Measurements from ENCODE around the gene LRRC2. TPM values are rescaled to one million over a fixed set of nuclear protein-coding genes. Genes with fewer than 3 reads are reported as not detected.

The LRRC2 gene
- total and polyA plus RNA-seq, 4 experiments from 2014 or later, result 0.09 to 1.0 (median 0.50) TPM; not detected in 1

DNA sequence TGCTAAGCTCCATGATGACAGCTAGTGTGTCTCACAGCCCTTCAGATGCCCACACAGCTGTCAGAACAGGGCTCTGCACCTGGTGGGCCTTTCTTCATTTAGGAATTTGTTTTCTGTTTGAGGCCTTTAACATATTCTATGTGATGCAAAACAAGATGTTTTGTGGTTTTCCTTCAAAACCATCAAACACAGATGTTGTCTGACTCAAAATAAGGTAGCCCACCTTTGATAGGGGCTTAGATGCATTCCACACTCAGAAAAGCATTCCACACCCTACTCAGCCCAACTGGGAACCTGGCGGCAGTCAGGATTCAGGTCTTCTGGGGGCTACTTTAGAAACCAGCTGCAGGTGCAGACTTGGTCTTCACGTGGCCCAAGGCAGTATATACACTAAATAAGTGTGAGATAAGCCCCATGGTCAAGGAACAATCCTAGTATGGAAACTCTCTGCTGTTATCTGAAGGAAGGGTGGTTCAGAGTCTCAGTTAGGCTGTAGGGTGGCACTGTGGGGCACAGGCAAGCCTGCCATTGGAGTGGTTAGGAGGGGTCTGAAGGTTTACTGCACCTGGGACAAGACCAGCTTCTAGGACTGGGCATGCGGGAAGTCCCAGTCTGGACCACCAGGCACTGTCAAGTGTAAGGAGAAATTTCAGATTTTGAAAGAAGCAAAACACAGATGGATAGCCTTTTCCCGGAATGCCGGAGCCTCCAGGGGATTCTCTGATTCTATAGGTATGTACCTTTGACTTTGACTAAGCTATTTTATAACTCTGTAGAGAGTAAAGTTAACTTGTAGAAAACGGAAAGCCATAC is 20.1 kb downstream of the LRRC2 start:
- Histone ChIP-seq H3K4me3 (ENCODE audit: low read length in 2 of 2) (no peak overlapping the region), H3K27me3 (ENCODE audit: insufficient read depth, low read length) (no peaks in the 10 kb centered on the region), H3K36me3 (ENCODE audit: insufficient read depth, low read length) (no peaks in the 10 kb centered on the region), H3K9me3 (ENCODE audit: control insufficient read depth in 1 of 2, low read length in 2 of 2) (no peaks in the 10 kb centered on the region), H3K27ac (ENCODE audit: low read depth, low read length) (no peak overlapping the region), H3K4me1 (ENCODE audit: insufficient read depth, low read length) (peaks cover 20% of the 10 kb centered on the region)
- POLR2A ChIA-PET (ENCODE audit: partially characterized antibody), result no interaction called here
- intact Hi-C loops (cut with micrococcal nuclease), result no loop called here
- Mint-ChIP-seq H3K27ac (peak overlapping the region in 1 of 7 donors; percentile 42), H3K36me3 (no peaks in the 10 kb centered on the region), H3K4me3 (no peak overlapping the region), H3K4me1 (peaks cover 8 to 25% (median 18%) of the 10 kb centered on the region in 4 donors), H3K27me3 (peaks cover 0 to 2% of the 10 kb centered on the region in 2 donors), H3K9me3 (no peaks in the 10 kb centered on the region)
- DNase-seq, result no peak
- CTCF ChIA-PET (ENCODE audit: partially characterized antibody), result interaction anchor here (1.1 to 7.4 kb wide), 2 partner anchors 12 to 56 kb away, joined by 3 to 55 read pairs; no protein-coding TSS in a partner anchor

DNA sequence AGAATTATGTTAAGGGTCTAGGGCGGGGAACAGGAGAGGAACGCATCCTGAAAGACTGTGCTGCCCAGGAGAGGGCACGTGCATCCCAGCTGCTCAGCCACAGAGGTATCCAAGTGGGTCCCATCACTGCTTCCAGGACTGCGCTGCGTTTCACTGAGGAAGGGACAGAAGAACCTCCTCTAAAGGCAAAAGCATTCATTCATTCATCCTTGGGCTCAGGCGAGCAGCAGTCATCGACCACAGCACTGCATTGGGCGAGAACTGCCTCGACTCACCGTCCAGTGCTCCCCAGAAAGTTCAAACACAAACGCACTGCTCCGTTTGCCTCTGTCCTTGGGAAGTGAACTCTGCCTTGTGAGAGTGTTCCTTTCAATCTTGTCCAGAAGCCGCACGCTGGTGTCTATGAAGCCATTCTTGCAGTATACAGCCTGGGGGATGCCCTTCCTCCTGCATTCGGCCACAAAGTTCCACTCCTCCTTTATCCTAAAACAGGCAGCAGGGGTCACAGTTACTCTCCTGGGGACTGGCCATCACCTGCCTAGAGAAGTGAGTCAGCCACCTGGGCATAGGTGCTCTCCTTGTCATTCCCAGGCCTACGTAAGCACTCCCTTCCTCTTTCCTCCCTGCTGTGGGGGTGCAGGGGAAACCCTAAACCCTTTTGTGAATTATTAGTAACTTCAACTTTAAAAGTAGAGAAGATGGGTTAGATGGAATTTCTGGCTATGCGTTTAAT is 21.2 kb downstream of the LRRC2 start:
- peaks cover 11 to 33% (median 23%) of the 10 kb centered on the region in 4 donors for H3K4me1 Mint-ChIP-seq
- no peaks in the 10 kb centered on the region for H3K9me3 Mint-ChIP-seq

DNA sequence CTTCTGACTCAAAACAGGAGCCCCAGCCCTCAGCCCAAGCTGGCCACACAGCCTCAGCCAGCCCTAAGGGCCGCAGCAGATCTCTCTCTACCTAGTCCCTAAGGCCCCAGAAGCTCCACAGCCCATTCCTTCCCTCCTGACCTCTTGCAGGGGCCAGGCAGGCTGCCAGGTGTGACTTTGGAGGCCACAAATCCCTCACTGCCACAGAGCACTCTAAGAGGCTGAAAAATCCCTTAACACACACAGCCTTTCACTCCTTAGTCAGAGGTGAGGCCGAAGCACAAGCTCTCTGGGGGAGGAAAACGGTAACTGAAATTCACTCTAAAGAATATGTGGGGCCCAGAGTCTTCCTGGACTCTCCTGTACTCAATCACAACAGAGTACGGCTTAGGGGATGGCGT is 23.3 kb downstream of the LRRC2 start:
- DNase-seq, result no peak
- Histone ChIP-seq H3K27me3 (ENCODE audit: insufficient read depth, low read length) (no peaks in the 10 kb centered on the region), H3K36me3 (ENCODE audit: insufficient read depth, low read length) (no peaks in the 10 kb centered on the region), H3K4me3 (ENCODE audit: low read length in 2 of 2) (no peak overlapping the region), H3K4me1 (ENCODE audit: insufficient read depth, low read length) (peaks cover 49% of the 10 kb centered on the region), H3K27ac (ENCODE audit: low read depth, low read length) (no peak overlapping the region), H3K9me3 (ENCODE audit: control insufficient read depth in 1 of 2, low read length in 2 of 2) (no peaks in the 10 kb centered on the region)
- POLR2A ChIA-PET (ENCODE audit: partially characterized antibody), result interaction anchor here (1.3 to 1.7 kb wide), 2 partner anchors 16 to 54 kb away, joined by 3 to 5 read pairs; no protein-coding TSS in a partner anchor
- intact Hi-C loops (cut with micrococcal nuclease), result no loop called here
- Mint-ChIP-seq H3K27ac (peak overlapping the region in 4 of 7 donors; percentile 16 to 60 (median 28)), H3K36me3 (no peaks in the 10 kb centered on the region), H3K9me3 (no peaks in the 10 kb centered on the region), H3K4me1 (peaks cover 29 to 54% (median 44%) of the 10 kb centered on the region in 4 donors), H3K4me3 (no peak overlapping the region), H3K27me3 (no peaks in the 10 kb centered on the region)
- CTCF ChIA-PET (ENCODE audit: partially characterized antibody), result interaction anchor here (0.7 to 8.6 kb wide), 7 partner anchors 16 to 119 kb away, joined by 3 to 118 read pairs (median 4); partner anchors contain the start of gene RTP3

More for the DNA sequence above, 21.2 kb downstream of the LRRC2 start:
- CTCF ChIA-PET (ENCODE audit: partially characterized antibody), result interaction anchor here (7.4 kb wide), 1 partner anchor 55 kb away, joined by 55 read pairs; no protein-coding TSS in a partner anchor
- Mint-ChIP-seq H3K36me3 (no peaks in the 10 kb centered on the region), H3K27ac (no peak overlapping the region), H3K4me3 (no peak overlapping the region), H3K27me3 (no peaks in the 10 kb centered on the region)
- POLR2A ChIA-PET (ENCODE audit: partially characterized antibody), result no interaction called here
- H3K27ac ChIP-seq (ENCODE audit: low read depth, low read length), result no peak overlapping the region
- no peaks in the 10 kb centered on the region for H3K9me3 ChIP-seq (ENCODE audit: control insufficient read depth in 1 of 2, low read length in 2 of 2)
- no peaks in the 10 kb centered on the region for H3K27me3 ChIP-seq (ENCODE audit: insufficient read depth, low read length)
- H3K4me3 ChIP-seq (ENCODE audit: low read length in 2 of 2), result no peak overlapping the region
- intact Hi-C loops (cut with micrococcal nuclease), result no loop called here
- peaks cover 29% of the 10 kb centered on the region for H3K4me1 ChIP-seq (ENCODE audit: insufficient read depth, low read length)
- H3K36me3 ChIP-seq (ENCODE audit: insufficient read depth, low read length), result no peaks in the 10 kb centered on the region
- DNase-seq, result no peak

DNA sequence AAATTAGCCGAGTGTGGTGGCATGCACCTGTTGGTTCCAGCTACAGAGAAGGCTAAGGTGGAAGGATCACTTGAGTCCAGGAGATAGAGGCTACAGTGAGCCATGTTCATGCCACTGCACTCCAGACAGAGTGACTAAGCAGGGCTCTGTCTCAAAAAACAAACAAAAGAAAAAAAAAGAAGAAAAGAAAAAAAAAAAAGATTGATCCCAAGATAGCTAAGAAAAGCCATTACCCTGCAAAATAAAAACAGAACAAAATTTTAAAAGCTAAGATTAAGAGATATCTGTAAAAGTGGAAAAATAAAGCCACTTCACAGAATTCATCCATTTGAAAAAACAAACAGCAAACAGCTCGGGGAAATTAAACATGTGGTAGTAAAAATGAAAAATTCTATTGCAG is 23.8 kb downstream of the LRRC2 start:
- intact Hi-C loops (cut with micrococcal nuclease), result no loop called here
- Mint-ChIP-seq H3K27me3 (no peaks in the 10 kb centered on the region), H3K4me3 (no peak overlapping the region), H3K4me1 (peaks cover 31 to 59% (median 47%) of the 10 kb centered on the region in 4 donors), H3K36me3 (no peaks in the 10 kb centered on the region), H3K9me3 (no peaks in the 10 kb centered on the region), H3K27ac (peak overlapping the region in 3 of 7 donors; percentile 16 to 60 (median 23))
- Histone ChIP-seq H3K36me3 (ENCODE audit: insufficient read depth, low read length) (no peaks in the 10 kb centered on the region), H3K9me3 (ENCODE audit: control insufficient read depth in 1 of 2, low read length in 2 of 2) (no peaks in the 10 kb centered on the region), H3K4me1 (ENCODE audit: insufficient read depth, low read length) (peaks cover 53% of the 10 kb centered on the region), H3K27me3 (ENCODE audit: insufficient read depth, low read length) (no peaks in the 10 kb centered on the region), H3K4me3 (ENCODE audit: low read length in 2 of 2) (no peak overlapping the region), H3K27ac (ENCODE audit: low read depth, low read length) (no peak overlapping the region)
- CTCF ChIA-PET (ENCODE audit: partially characterized antibody), result interaction anchor here (0.7 to 8.6 kb wide), 7 partner anchors 16 to 118 kb away, joined by 3 to 118 read pairs (median 4); partner anchors contain the start of gene RTP3
- no peak for DNase-seq
- POLR2A ChIA-PET (ENCODE audit: partially characterized antibody), result interaction anchor here (1.3 to 1.7 kb wide), 2 partner anchors 16 to 54 kb away, joined by 3 to 5 read pairs; no protein-coding TSS in a partner anchor

DNA sequence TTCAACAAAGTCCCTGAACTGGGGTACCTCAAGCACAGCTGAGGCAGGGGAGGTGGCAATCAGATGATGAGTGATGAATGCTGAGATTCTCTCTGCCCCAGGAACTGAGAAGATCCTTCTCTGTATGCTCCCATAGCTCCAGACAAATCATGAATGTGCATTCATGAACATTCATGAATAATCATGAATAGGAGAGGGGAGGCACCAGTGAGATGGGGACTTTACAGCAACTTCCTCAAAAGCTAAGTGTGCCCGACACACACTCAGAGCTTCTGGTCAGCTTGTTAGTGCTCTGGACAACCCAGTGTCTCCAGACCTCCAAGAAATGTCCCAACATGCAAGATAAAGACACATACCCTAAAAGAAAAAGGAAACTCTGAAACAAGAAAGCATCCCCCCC is 24.3 kb downstream of the LRRC2 start:
- ChIA-PET CTCF (ENCODE audit: partially characterized antibody) (interaction anchor here (1.1 to 8.6 kb wide), 5 partner anchors 17 to 88 kb away, joined by 3 to 118 read pairs (median 6); partner anchors contain the start of gene RTP3), POLR2A (ENCODE audit: partially characterized antibody) (interaction anchor here (1.3 to 2.0 kb wide), 3 partner anchors 16 to 53 kb away, joined by 3 to 6 read pairs (median 5); no protein-coding TSS in a partner anchor)
- no peaks in the 10 kb centered on the region for H3K9me3 Mint-ChIP-seq
- intact Hi-C loops (cut with micrococcal nuclease), result no loop called here
- peaks cover 30 to 64% (median 49%) of the 10 kb centered on the region in 4 donors for H3K4me1 Mint-ChIP-seq
- peak overlapping the region in 2 of 7 donors; percentile 16 to 63 for H3K27ac Mint-ChIP-seq
- no peaks in the 10 kb centered on the region for H3K36me3 Mint-ChIP-seq
- Histone ChIP-seq H3K27me3 (ENCODE audit: insufficient read depth, low read length) (no peaks in the 10 kb centered on the region), H3K4me1 (ENCODE audit: insufficient read depth, low read length) (peaks cover 59% of the 10 kb centered on the region), H3K9me3 (ENCODE audit: control insufficient read depth in 1 of 2, low read length in 2 of 2) (no peaks in the 10 kb centered on the region), H3K36me3 (ENCODE audit: insufficient read depth, low read length) (no peaks in the 10 kb centered on the region), H3K27ac (ENCODE audit: low read depth, low read length) (no peak overlapping the region), H3K4me3 (ENCODE audit: low read length in 2 of 2) (no peak overlapping the region)
- DNase-seq, result no peak
- H3K4me3 Mint-ChIP-seq, result no peak overlapping the region
- no peaks in the 10 kb centered on the region for H3K27me3 Mint-ChIP-seq

DNA sequence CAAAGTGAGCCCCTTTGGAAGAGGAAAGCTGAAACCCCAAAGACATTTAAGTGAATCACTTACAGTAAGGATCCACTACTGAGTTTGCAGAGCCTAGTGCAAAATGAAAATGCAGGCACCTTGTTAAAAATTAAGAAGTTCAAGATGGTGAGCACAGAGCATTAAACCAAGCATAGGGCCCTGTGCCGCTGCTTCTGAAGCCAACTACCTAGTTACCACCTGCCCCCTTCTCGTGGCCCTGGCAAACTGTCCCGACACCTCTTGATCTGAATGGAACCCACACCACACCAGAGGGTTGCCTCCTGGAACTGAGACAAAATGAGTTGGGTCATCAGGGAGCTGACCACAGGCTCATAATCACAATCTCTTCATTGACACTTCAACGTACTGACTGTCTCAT is 25.6 kb downstream of the LRRC2 start:
- no peak overlapping the region for H3K27ac ChIP-seq (ENCODE audit: low read depth, low read length)

More for the DNA sequence above, 25.6 kb downstream of the LRRC2 start:
- intact Hi-C loops (cut with micrococcal nuclease), result no loop called here
- CTCF ChIA-PET (ENCODE audit: partially characterized antibody), result interaction anchor here (0.7 to 8.6 kb wide), 4 partner anchors 25 to 52 kb away, joined by 3 to 118 read pairs (median 24); partner anchors contain the start of gene RTP3
- Mint-ChIP-seq H3K4me1 (peaks cover 29 to 61% (median 47%) of the 10 kb centered on the region in 4 donors), H3K4me3 (peak overlapping the region in 5 of 8 donors; percentile 22 to 57 (median 48)), H3K27me3 (no peaks in the 10 kb centered on the region), H3K27ac (peak overlapping the region in 6 of 7 donors; percentile 69 to 97 (median 85)), H3K36me3 (no peaks in the 10 kb centered on the region), H3K9me3 (no peaks in the 10 kb centered on the region)
- DNase-seq, result no peak
- Histone ChIP-seq H3K4me3 (ENCODE audit: low read length in 2 of 2) (no peak overlapping the region), H3K9me3 (ENCODE audit: control insufficient read depth in 1 of 2, low read length in 2 of 2) (no peaks in the 10 kb centered on the region), H3K4me1 (ENCODE audit: insufficient read depth, low read length) (peaks cover 54% of the 10 kb centered on the region), H3K36me3 (ENCODE audit: insufficient read depth, low read length) (no peaks in the 10 kb centered on the region), H3K27me3 (ENCODE audit: insufficient read depth, low read length) (no peaks in the 10 kb centered on the region)
- POLR2A ChIA-PET (ENCODE audit: partially characterized antibody), result interaction anchor here (1.2 to 2.9 kb wide), 3 partner anchors 9 to 52 kb away, joined by 3 to 46 read pairs (median 6); no protein-coding TSS in a partner anchor

Measured in CD4-positive, alpha-beta memory T cell (primary cell).